Neural progenitor cell (in vitro differentiated cells): ENCODE results near the gene RARA.

ENCODE experiments used
- EZH2 ChIP-seq: fragments of 200-600 bp; sonication (generic); IDR thresholded peaks from 2 replicates; pipeline ENCODE4 v1.6.1; 2017; ENCODE audit warnings: antibody characterized with exemption, mild to moderate bottlenecking, moderate library complexity
- EZH2phosphoT487 ChIP-seq: fragments of 200-600 bp; sonication (generic); IDR thresholded peaks from 2 replicates; pipeline ENCODE4 v1.6.1; 2017; ENCODE audit warnings: antibody characterized with exemption
- TF ChIP-seq, protein P1 (sequence below): fragments of 200-600 bp; sonication (generic); IDR thresholded peaks from 2 replicates; pipeline ENCODE4 v1.5.1; 2017; ENCODE audit warnings: antibody characterized with exemption, mild to moderate bottlenecking

DNA sequence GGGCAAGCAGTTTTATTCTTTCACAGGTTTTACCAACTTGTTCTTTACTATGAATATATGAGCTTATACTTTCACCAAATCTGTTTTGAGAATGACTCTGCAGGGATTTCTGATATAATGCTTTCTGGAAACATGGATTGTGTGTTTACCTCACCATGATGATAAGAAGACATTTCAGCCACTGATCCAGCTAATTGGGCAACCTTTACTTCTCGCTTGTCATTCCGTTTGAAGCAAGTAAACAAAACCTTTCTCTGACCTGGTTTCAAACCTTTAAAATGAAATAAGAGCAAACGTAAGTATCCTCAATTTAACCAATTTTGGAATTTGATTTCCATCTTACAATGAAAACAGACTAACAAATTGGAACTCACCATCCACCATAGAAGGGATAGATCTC lies 95.0 kb downstream of the RARA start:
- TF ChIP-seq, protein P1, sequence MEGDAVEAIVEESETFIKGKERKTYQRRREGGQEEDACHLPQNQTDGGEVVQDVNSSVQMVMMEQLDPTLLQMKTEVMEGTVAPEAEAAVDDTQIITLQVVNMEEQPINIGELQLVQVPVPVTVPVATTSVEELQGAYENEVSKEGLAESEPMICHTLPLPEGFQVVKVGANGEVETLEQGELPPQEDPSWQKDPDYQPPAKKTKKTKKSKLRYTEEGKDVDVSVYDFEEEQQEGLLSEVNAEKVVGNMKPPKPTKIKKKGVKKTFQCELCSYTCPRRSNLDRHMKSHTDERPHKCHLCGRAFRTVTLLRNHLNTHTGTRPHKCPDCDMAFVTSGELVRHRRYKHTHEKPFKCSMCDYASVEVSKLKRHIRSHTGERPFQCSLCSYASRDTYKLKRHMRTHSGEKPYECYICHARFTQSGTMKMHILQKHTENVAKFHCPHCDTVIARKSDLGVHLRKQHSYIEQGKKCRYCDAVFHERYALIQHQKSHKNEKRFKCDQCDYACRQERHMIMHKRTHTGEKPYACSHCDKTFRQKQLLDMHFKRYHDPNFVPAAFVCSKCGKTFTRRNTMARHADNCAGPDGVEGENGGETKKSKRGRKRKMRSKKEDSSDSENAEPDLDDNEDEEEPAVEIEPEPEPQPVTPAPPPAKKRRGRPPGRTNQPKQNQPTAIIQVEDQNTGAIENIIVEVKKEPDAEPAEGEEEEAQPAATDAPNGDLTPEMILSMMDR = no peak
- TF ChIP-seq EZH2 (no peak), EZH2phosphoT487 (no peak)
